Measurements from ENCODE around the gene CYB5R2. TPM values are rescaled to one million over a fixed set of nuclear protein-coding genes. Genes with fewer than 3 reads are reported as not detected.

Gene CYB5R2
- total RNA-seq, 4 donors from 2014 or later: 2.7 to 21.3 (median 4.2) TPM; not detected in 1

DNA sequence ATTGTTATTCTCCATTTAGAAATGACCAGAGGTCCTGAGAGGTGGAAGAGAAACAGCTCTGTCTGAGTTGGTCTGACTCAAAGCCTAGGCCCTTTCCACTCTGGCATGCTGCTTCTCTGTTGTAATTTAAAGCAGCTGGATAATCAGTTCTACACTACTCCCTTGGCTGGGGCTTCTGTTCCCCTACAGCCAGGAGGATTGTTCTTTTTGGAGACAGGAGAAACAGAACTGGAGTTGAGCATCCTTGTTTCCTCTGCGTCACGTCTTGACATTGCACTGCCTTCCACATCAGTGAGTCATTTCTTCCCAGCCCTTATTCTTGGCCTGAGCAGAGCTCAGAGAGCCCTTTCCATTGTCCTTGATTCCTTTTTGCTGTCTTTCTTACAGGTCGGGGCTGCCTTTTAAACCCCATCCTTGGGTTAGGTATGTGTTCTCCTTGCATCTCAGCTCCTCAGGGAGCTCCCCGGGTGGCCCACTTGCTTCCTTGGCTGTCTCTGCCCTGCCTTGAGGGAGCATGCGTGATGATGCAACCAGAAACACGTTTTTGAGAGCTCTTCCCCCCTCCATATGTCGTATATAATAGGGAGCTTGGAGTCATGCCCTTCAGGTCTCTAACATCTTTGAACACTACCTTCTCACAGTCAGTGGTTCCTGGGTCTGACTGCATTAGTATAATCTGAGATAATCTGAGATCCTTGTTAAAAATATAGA lies 35.7 kb downstream of the CYB5R2 start:
- peaks cover 7 to 34% (median 20%) of the 10 kb centered on the region in 4 donors for H3K4me1 ChIP-seq
- in situ Hi-C loops (cut with MboI; ENCODE audit: low pct_ligation_motif_present in 1 of 4, low pct_unique_long_range_greater_than_20kb in 1 of 4, low sequenced_read_pairs in 3 of 4): no loop called here
- no peak overlapping the region for H3K4me3 ChIP-seq
- H3K27me3 ChIP-seq: no peaks in the 10 kb centered on the region
- no peaks in the 10 kb centered on the region for H3K9me3 ChIP-seq
- H3K36me3 ChIP-seq: peaks cover 0 to 30% (median 15%) of the 10 kb centered on the region in 4 donors
- TF ChIP-seq POLR2AphosphoS5 (IDR thresholded peaks at IDR 0.05) (no peak), POLR2A (IDR thresholded peaks at IDR 0.05) (no peak), EP300 (IDR thresholded peaks at IDR 0.05; ENCODE audit: low read depth) (no peak)
- TF ChIP-seq, protein P1, sequence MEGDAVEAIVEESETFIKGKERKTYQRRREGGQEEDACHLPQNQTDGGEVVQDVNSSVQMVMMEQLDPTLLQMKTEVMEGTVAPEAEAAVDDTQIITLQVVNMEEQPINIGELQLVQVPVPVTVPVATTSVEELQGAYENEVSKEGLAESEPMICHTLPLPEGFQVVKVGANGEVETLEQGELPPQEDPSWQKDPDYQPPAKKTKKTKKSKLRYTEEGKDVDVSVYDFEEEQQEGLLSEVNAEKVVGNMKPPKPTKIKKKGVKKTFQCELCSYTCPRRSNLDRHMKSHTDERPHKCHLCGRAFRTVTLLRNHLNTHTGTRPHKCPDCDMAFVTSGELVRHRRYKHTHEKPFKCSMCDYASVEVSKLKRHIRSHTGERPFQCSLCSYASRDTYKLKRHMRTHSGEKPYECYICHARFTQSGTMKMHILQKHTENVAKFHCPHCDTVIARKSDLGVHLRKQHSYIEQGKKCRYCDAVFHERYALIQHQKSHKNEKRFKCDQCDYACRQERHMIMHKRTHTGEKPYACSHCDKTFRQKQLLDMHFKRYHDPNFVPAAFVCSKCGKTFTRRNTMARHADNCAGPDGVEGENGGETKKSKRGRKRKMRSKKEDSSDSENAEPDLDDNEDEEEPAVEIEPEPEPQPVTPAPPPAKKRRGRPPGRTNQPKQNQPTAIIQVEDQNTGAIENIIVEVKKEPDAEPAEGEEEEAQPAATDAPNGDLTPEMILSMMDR (IDR thresholded peaks at IDR 0.05): no peak
- peak overlapping the region; percentile 11 to 80 (median 70) for H3K27ac ChIP-seq
- 77 to 80% methylated on average over 2 to 7 of the region's 7 CpGs for WGBS, 2 donors (ENCODE audit: low coverage in 1 of 2)
- DNase-seq: no peak
- intact Hi-C loops (cut with DNase I; ENCODE audit: low total_unique reads): no loop called here

DNA sequence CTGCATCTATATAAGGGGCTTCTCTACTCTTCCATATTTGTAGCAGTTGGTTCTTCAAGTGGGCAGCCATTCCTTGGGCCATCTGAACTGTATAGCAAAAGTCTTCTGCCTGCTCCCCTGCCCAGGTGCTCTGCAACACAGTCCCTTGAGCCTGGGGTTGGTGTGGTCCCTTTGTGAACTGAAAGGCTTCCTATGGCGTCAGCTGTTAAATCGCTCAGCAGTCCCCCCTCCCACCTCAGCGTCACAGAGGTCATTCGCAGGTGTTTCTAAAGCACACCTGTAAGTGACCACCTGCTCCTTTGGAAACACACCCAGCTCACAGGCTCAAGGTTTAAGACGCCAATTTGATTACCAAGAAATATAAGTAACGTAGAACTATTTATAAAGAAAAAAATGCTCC lies 37.0 kb downstream of the CYB5R2 start:
- TF ChIP-seq POLR2A (IDR thresholded peaks at IDR 0.05) (no peak), EP300 (IDR thresholded peaks at IDR 0.05; ENCODE audit: low read depth) (no peak), POLR2AphosphoS5 (IDR thresholded peaks at IDR 0.05) (no peak)
- TF ChIP-seq, protein P1 (IDR thresholded peaks at IDR 0.05): no peak
- WGBS, 2 donors (ENCODE audit: low coverage in 1 of 2): 73 to 100% methylated on average over 2 to 6 of the region's 6 CpGs

DNA sequence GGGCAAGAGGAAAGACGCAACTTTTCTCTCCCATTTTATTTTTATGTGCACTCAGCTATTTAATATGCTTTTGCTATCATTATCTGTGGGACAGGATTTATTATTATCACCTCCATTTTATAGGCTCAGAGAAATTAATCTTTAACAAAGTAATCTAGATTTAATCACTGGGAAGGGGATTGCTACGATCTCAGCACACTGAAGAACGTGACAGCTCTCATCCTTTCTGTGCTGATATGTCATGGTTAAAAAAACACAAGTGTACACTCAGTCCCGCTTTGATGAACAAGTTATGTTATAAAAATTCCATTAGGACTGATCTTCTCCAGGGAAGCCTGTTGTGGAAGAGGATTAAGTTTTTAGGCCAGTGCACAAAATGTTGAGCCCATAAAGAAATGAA lies 37.6 kb downstream of the CYB5R2 start:
- Histone ChIP-seq H3K4me1 (peaks cover 7 to 30% (median 20%) of the 10 kb centered on the region in 4 donors), H3K9me3 (no peaks in the 10 kb centered on the region), H3K27me3 (no peaks in the 10 kb centered on the region), H3K36me3 (peaks cover 0 to 34% (median 12%) of the 10 kb centered on the region in 4 donors), H3K4me3 (no peak overlapping the region), H3K27ac (no peak overlapping the region)
- DNase-seq: no peak
- TF ChIP-seq POLR2AphosphoS5 (IDR thresholded peaks at IDR 0.05) (no peak), POLR2A (IDR thresholded peaks at IDR 0.05) (no peak), EP300 (IDR thresholded peaks at IDR 0.05; ENCODE audit: low read depth) (no peak)
- TF ChIP-seq, protein P1 (IDR thresholded peaks at IDR 0.05): no peak
- in situ Hi-C loops (cut with MboI; ENCODE audit: low pct_ligation_motif_present in 1 of 4, low pct_unique_long_range_greater_than_20kb in 1 of 4, low sequenced_read_pairs in 3 of 4) (no loop called here), intact Hi-C loops (cut with DNase I; ENCODE audit: low total_unique reads) (no loop called here)
- WGBS, 2 donors (ENCODE audit: low coverage in 1 of 2): 81 to 83% methylated on average over 4 of the region's 4 CpGs

More for the DNA sequence above, 37.0 kb downstream of the CYB5R2 start:
- H3K9me3 ChIP-seq: no peaks in the 10 kb centered on the region
- DNase-seq: no peak
- H3K36me3 ChIP-seq: peaks cover 0 to 34% (median 11%) of the 10 kb centered on the region in 4 donors
- intact Hi-C loops (cut with DNase I; ENCODE audit: low total_unique reads): no loop called here
- in situ Hi-C loops (cut with MboI; ENCODE audit: low pct_ligation_motif_present in 1 of 4, low pct_unique_long_range_greater_than_20kb in 1 of 4, low sequenced_read_pairs in 3 of 4): no loop called here
- peaks cover 7 to 34% (median 20%) of the 10 kb centered on the region in 4 donors for H3K4me1 ChIP-seq
- H3K4me3 ChIP-seq: no peak overlapping the region
- H3K27me3 ChIP-seq: no peaks in the 10 kb centered on the region
- H3K27ac ChIP-seq: no peak overlapping the region

DNA sequence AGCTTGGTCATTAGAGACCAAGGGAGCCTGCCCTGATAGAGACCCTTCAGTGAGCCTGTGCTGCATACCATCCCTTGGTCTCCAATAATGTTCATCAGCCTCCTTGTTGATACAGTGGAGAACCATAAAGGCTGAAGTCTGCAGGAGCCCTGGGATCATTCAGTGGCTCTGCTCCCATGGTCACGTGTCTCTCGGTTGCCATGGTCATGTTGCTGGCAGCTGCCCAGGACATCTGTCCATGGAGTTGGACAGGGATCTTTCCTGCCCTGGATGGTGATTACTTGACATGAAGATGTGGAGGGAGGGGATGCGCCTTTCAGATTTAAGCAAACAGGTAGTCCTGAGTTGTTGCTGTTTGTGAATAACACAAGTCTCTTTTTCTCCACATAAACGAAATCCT lies 38.2 kb downstream of the CYB5R2 start:
- H3K4me3 ChIP-seq: no peak overlapping the region
- no peaks in the 10 kb centered on the region for H3K9me3 ChIP-seq
- TF ChIP-seq POLR2AphosphoS5 (IDR thresholded peaks at IDR 0.05) (no peak), EP300 (IDR thresholded peaks at IDR 0.05; ENCODE audit: low read depth) (no peak), POLR2A (IDR thresholded peaks at IDR 0.05) (no peak)
- TF ChIP-seq, protein P1 (IDR thresholded peaks at IDR 0.05): no peak
- in situ Hi-C loops (cut with MboI; ENCODE audit: low pct_ligation_motif_present in 1 of 4, low pct_unique_long_range_greater_than_20kb in 1 of 4, low sequenced_read_pairs in 3 of 4) (no loop called here), intact Hi-C loops (cut with DNase I; ENCODE audit: low total_unique reads) (no loop called here)
- no peak overlapping the region for H3K27ac ChIP-seq
- WGBS, 2 donors (ENCODE audit: low coverage in 1 of 2): 86 to 100% methylated on average over 1 to 4 of the region's 4 CpGs
- H3K36me3 ChIP-seq: peaks cover 0 to 37% (median 12%) of the 10 kb centered on the region in 4 donors
- no peak for DNase-seq
- H3K4me1 ChIP-seq: peaks cover 7 to 24% (median 17%) of the 10 kb centered on the region in 4 donors
- H3K27me3 ChIP-seq: no peaks in the 10 kb centered on the region

Data from transverse colon (tissue), 4 donors.